GM18907 (cell line): Measurements from ENCODE around the gene PLEKHA5.
A peak's percentile ranks its signal among the peaks of the same experiment; 100 is the strongest.

Experiments
- ATAC-seq: cut with Tn5 transposase; IDR thresholded peaks from one replicate; pipeline ENCODE4 v1.9.1; 2021; ENCODE audit warnings: mild to moderate bottlenecking, moderate library complexity; ENCODE audit not compliant: unreplicated experiment

PLEKHA5 gene

DNA sequence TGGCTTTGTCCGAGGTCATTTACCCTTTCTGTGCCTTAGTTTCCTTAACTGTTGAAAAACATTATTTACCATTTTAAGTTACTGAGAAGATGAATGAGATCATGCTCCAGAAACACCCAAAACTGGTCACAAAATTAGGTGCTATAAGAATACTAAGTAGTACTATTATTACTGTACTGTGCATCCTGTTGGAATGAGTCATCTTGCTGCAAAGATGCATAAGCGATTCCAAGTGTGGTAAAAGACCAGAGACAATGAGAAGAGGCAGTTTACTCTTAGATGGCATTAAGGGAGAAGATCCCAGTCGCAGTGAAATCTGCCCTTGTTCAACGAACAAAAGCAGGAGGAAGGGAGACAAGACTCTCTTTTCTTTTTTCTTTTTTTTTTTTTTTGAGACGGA, 4.2 kb upstream of the PLEKHA5 start:
- ATAC-seq = no peak

DNA sequence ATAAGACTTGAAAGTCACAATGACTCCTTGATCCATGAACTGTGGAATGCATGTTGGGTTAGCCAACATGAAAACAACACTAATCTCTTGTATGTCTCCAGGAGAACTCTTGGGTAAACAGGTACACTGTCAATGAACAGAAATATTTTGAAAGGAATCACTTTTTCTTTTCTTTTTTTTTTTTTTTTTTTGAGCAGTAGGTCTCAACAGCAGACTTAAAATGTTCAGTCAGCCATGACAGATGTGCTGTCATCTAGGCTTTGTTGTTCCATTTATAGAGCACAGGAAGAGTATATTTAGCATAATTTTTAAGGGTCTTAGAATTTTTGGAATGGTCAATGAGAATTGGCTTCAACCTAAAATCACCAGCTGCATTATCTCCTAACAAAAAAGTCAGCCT, 2.3 kb upstream of the PLEKHA5 start:
- no peak for ATAC-seq

DNA sequence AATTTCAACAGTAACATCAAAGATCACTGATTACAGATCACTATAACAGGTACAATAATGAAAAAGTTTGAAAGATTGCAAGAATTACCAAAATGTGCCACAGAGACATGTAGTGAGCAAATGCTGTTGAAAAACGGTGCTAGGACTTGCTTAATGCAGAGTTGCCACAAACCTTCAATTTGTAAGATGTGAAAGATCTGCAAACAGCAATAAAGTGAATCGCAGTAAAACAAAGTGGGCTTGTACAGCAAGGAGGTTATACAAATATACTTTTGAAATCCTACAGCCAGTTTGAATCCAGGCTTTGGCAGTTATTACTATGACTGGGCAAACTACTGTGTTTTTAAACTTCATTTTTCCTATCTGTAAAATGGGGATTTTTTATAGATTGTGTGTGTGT, 1.0 kb upstream of the PLEKHA5 start:
- ATAC-seq = no peak

DNA sequence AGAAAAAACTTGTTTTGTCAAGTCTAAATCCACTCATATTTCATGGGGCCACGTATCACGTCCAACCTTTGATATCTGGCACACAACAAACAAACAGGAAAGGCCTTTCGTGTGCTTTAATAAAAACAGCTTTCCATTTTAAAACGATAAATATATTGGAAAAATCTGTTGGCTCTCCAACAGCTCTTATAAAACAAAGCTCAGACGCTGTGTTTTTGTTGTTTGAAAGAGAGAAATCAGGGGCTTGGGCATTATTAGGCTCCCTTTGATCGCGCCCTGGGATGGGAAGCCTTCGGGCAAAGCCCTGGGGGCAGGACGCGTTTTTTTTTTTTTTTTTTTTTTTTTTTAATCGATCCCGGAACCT, 429 bp upstream of the PLEKHA5 start:
- no peak for ATAC-seq

DNA sequence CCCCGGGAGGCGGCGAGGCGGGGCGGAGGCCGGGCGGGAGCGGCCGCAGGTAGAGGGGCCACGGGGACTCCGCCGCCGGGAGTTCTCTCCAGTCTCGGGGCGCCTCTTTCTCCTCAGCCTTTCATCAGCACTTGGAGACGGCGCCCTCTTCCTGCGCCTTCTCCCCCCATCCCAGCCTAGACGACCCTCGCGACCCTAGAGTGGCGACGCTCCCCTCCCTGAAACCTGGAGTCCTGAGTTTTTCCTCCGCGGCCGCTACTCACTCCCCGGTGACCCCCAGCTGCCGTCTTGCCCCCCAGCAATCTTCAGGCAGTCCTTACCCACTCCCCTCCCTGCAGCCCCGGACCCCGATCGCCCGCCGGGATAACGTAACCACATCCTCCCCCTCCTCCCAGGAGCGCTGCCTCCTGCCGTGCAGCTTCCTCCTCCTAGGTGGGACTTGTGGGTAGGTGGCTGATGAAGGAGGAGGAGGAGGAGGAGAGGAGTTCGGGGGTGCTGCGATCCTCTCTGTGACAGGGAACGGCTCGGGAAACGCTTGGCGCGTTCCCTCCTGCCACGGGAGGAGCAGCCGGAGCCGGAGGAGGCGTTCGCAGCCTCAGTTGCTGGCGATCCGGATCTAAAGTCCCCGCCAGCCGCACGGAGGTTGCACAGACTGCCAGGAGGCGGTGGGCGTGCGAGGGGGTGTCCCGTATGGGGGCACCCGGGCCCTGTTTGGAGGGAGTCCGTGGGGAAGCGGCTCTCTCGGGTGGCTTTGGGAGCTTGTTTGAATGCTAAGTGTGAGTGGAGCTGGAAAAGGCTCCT, 891 bp downstream of the PLEKHA5 start:
- peak; percentile 48 for ATAC-seq

DNA sequence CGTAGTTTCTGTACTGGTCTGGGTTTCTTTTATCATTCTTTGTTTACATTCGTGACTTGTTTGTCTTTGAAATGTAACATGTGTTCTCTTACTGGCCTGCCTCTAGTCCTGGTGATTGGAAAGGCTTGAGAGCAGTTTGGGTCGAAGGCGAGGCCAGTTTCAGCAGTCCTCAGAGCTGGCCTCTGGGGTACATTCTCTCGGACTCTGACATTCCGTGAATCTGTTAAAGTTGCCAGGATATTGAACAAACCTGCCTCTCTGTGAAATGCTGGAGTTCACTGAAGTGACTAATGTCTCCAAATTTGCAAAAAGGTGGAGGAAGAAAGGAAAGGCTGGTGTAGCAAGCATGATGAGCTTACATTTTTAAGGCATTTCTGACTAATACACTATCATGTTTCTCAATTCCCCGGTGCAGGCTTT, 1.5 kb downstream of the PLEKHA5 start:
- peak; percentile 27 for ATAC-seq

DNA sequence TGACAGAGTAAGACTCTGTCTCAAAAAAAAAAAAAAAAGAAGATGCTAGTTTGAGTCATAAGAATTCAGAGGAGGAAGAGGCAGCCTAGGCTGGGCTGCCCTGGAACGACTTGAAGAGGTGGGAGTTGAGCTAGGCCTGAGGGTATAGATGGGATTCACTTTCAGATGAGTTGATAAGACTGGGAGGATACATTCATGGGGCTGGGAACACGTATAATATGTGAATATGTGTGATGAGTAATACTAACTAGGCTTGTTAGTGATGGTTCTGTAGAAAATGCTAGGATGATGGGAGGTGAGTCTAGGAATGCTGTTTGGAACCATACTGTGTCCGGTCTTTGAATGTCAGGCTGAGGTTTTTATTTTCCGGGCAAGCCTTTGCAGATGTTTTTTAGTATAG, 9.0 kb downstream of the PLEKHA5 start:
- no peak for ATAC-seq

DNA sequence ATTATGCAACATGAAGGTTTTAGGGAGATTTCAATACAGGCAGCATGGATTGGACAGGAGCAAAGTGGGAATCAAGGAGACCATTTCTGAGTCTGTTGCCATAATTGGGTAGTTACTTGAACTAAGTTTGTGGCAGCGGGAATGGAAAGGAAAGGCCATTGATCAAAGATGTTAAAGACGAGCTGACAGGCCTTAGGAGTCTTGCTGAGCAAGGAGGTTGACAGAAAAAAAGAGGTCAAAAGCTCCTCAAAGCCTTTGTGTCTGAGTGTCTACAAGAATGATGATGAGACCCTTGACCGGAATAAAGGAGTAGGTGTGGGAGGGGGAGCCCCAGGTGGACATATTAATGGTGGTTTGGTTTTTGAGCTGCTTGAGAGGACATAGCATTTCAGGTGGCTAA, 9.4 kb downstream of the PLEKHA5 start:
- no peak for ATAC-seq

DNA sequence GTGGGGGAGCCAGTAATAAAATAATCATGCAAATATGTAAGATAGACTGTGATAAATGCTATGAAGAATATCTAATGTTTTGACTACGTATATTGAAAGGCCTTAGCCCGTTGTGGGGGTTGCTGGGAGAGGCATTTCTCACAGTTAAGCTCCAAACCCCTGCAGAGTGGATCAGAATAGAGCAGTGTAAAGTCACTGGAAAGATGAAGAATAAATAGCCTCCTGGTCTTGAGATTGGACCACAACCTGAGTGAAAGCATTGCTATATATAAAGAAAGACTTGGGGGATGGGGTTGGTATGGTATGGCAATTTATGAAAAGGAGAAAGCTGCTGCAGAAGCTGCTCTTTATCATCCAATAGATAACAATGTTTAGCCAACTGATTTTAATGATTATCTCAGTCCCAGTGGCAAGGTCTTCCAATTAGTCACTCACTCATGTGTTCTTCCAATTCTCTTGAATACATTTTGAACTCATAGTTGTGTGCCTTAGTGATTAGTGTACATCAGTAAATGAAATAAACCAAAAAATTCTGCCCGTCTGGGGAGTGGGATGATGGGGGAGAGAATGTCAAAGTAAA, 10.2 kb downstream of the PLEKHA5 start:
- no peak for ATAC-seq

DNA sequence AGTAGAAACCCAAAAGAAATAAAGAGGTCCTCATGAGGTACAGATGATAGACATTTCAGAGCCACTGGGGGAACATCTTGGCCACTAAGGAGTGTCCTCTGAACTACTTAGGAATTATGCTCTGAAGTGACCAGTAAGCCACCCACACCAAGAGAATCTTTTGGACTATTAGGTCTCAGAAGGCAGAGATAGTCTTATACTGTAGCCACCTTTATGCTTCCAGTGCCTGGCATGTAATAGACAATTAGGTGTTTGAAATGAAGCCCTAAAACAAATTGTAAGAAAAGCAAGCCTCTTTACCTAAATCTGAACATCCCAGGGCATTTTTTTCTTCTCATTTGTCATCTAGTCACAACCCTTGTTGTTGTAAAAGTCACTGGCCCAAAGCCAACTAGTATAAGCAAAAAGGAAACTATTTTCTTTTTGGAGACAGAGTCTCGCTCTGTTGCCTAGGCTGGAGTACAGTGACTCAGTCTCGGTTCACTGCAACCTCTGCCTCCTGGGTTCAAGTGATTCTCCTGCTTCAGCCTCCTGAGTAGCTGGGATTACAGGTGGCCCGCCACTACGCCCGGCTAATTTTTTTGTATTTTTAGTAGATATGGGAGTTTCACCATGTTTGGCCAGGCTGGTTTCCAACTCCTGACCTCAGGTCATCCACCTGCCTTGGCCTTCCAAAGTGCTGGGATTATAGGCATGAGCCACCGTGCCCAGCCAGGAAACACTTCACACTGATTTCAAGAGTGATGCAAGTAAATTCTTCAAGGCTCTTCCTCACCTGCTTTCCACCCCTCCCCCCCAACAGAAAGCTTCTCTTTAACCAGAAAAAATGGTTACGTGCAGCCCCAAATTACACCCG, 11.1 kb downstream of the PLEKHA5 start:
- ATAC-seq = no peak

DNA sequence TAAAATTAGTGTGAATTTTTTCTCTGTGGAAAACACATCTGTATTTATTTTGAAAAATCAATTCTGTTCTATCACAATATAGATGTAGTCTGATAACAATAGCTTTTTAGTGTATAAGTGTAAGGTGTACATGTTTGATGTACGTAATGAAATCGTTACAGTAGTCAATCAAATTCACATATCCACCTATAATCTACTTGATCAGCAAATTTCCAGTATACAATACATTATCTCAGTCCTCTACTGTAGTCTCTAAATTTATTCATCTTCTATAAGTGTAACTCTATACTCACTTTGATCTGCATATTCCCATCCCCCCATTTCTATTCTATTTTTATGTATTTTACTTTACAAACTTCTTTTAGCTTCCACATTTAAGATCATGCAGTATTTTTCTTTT, 13.0 kb downstream of the PLEKHA5 start:
- no peak for ATAC-seq

DNA sequence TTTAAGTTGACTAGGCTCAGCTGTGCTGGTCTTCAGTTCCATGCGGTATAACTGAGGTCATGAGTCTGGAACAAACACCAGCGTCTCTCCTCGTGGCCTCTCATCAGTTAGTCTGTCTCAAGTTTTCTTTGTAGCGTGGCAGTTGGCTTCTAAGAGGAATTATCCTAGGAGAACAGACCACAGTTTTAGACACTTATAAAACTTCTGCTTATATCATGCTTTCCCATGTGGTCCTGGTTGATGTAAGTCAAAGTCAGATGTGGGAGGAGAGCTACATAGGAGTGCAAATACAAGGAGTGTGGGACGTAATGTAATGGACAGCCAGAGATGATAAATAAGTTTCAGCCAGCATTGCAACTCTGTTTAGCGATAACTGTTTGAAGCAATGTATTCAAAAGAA, 14.8 kb downstream of the PLEKHA5 start:
- ATAC-seq = no peak

DNA sequence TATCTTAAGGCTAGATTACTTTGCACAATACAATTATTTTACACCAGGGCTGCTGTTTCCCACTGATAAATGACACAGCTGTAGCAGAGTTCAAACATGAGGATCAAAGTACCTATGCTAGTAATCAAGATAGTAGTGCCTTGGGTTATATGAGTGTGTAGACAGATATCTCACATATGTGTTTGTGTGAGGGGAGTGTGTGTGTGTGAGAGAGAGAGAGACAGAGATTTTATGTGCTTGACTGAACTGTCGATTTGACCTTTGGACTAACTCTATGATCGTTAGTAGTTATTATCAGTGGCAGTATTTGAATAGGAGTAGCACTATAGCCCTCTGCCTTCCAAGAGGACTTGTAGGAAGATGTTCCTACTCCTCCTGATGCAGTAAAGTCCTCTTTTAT, 15.5 kb downstream of the PLEKHA5 start:
- no peak for ATAC-seq

DNA sequence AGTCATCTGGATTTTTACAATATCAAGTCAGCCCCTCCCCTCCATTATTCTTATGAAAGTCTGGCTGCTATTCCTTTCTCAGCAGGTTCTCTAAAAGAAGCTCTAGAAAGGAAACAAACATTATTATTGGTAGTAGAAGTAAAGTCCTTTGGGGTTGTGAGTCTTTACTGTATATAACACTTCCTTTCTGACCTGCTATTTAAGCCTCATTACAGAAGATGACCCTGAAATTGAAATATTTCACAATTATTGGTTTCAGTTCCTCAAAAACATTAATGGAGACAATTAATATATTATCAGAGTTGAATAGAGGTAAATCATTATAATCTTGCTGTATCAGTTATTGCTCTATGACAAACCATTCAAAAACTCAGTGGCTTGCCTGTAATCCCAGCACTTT, 19.3 kb downstream of the PLEKHA5 start:
- peak; percentile 67 for ATAC-seq

DNA sequence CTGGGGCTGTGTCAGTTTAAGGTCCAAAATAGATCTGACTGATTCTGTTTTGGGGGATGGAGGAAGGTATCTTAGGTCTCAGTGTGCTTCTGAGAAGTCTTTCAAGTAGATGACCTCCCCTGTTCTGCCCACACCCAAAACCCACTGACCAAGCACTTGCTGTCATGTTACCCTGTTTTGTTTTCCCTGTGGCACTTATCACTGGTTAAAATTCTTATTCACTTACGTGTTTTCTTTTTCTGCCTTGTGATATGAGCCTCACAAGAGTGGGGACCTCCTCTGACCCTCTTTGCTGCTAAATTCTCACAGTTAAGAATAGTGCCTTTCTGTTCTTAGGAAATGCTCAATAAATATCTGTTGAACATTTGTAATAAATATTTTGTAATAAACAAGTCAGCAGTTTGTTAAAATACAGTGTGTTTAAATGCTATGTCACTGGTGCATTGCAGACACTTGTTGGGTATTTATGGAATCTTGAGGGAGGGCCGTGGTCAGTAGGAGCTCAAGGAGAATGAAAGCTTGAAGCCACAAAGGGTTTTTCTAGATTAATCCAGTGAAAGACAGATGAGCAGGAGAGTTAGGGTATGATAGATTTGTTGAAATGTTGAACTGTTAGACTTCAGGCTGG, 20.9 kb downstream of the PLEKHA5 start:
- no peak for ATAC-seq

DNA sequence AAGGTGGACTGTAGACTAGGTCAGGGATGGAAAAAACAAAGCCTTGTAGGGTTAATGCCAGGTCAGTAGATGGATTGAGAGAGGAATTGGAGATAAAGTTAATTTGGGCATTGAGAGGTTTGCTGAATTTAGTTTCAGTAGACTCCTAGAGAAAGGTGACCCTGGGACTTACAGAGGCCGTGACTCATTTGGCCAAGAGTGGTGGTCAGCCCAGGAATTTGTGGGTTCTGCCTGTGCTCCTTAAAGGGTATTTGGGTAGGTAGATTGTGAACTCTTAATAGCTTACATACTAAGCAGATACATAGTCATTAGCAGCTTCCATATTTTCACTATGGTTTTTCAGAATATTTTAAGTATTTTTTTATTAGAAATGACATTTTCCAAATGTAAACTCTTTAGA, 21.8 kb downstream of the PLEKHA5 start:
- no peak for ATAC-seq

DNA sequence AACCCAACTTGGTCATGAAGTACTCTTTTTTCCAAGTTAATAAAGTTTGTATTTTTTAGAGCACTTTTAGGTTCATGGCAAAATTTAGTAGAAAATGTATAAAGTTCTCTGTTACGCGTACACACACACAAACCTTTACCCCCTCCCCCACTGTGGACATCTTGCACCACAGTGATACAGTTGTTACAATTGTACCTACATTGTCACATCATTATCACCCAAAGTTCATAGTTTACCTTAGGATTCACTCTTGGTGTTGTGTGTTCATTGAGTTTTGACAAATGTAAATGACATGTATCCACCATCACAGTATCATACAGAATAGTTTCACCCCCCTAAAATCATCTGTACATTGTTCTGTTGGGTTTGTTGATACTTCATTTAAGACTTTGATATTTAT, 23.9 kb downstream of the PLEKHA5 start:
- no peak for ATAC-seq

DNA sequence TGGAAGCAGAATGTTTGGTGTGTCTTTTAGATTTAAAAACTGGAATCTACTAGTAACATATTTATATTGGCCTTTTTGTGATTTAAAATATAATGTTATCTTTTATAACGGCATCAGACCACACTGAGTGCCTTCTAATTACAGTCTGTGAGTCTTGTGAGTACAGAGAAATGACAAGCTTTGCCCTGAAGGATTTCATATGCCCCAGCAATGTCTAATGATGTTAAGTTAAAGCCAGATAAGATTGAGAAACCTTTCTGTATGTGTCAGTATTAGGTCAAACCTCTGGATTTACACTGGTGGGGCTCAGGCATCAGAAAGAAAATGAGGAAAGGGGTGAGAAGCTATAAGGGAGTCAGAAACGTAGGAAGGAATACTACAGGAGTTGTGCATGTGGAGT, 25.2 kb downstream of the PLEKHA5 start:
- no peak for ATAC-seq

DNA sequence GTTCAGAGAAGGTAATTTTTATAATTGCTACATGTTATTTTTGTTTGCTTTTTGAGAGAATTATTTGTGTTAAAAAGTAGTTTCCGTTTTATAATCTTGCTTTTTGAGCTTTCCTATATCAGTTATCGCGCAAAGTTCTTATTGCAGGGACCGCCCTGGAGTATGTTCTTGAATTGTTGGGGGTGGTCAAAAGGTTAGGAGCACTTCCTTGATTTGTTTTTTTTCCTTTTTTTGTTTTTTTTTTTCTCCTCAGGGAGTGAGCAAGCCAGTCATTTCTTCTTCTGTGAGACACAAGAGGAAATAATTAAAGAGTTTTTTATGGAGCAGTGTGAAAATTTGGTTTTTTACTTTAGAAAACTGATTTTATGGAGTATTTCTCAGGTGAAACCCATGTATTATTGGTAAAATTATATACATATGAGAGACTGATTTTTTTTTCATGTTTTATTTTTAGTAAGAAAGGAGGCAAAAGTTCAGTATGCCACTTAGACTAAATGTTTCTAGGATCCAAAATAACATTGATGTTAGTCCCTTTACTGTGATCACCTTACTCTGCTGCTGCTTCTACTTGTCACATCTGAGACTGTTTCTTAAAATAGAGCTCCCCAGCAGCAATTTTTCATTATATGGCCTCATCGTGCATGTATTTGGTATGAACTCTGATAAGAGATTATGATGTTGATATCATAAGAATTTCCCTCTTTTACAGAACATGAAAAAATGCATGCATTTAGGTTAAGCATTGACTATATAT, 26.6 kb downstream of the PLEKHA5 start:
- no peak for ATAC-seq

DNA sequence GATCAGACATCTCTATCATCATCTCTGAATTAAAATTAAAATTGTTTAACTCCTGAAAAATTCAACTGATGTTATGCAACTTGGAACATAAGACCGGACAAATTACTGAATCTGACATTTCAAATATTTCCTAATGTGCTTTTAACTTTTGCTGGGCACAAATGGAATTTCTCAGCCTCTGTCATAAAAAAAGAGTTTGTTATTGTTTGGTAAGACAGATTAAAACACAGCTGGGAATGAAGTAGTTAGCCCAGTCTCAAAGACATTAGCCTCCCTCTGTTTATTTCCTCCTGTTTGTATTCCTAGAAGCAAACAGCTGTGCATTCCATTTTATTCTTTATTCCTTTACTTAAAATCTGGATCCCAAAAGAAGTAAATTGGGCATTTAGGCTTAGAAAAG, 29.4 kb downstream of the PLEKHA5 start:
- ATAC-seq = no peak

DNA sequence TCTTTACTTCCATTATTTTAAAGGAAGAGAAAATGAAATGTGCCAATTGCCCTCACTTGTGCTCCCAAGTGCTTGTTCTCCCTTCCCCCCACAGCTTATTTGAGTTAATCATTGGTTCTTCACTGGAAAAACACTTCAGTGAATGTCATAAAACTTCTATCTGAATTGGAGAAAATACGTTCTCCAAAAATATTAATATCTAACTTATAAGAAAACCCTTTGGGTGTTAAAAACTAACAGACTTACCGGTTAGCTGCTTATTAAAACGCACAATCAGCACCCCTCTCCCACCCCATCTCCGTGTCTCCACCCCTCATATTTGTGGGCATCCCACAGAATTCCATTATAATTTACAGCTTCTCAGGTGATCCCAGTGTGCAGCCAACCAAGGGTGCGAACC, 31.7 kb downstream of the PLEKHA5 start:
- no peak for ATAC-seq
